T47D (cell line): Measurements from ENCODE around the gene CRYBG1.

ENCODE experiments used
- DNase-seq, 2 experiments: peaks; one replicate each; pipeline versions ENCODE4 v3.0.0 to v3.0.0-alpha.2; 2011 to 2012; ENCODE audit warnings: low read depth in 1 of 2, low spot score in 1 of 2
- JUND ChIP-seq: IDR thresholded peaks from 2 replicates; pipeline ENCODE4 v1.6.1; 2012; ENCODE audit warnings: low read depth
- in situ Hi-C: cut with HindIII; loops from 2 replicates; pipeline ENCODE4 v1.10.0; 2016; ENCODE audit warnings: low sequenced_read_pairs, low pct_unique_long_range_greater_than_20kb

Gene CRYBG1

DNA sequence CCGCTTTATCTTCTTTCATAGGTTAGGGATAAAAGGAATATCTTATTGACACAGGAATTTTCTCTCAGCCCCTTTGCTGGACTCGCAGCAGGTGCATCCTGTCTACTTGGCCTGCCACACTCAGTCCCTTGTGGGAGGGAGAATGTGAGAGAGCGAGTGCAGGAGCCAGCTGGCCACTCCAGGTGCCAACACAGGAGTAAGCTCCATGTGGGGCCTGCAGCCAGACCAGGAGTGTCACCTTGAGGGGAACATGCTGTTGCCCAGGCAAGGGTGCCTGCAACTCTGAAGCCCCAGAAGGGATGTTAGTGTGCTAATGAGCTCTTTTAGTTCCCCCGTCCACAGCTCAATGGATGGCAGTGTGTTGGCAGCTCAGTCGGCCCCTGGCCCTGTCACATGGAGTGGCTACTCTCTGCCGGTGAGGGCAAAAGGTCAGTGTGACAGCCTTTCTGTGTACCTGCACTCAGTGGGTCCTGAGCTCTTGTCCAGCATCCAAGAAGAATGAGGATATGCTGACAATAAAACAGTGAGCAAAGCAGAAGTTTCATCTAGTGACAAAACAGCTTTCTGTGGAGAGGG is 57.1 kb downstream of the CRYBG1 start:
- no peak for DNase-seq
- in situ Hi-C loops: no loop called here

GRCh38 chr6:106419900-106420613 is 59.5 kb downstream of the CRYBG1 start:
- no peak for TF ChIP-seq JUND
- no peak for DNase-seq
- in situ Hi-C loops: no loop called here

More for the DNA sequence above, 57.1 kb downstream of the CRYBG1 start:
- no peak for TF ChIP-seq JUND

DNA sequence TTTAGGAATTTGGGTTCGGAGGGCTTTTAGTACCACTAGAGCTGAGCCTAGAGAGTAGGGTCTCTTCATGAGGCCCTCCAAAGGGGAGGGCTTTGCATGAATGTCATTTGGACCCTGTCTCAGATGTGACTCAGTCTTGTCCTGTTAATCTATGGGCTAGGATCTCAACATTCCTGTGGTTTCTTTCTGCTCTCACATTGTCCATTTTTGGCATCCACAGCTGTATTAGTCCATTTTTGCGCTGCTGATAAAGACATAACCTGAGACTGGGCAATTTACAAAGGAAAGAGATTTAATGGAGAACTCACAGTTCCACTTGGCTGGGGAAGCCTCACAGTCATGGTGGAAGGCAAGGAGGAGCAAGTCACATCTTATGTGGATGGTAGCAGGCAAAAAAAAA is 61.0 kb downstream of the CRYBG1 start:
- TF ChIP-seq JUND: no peak
- DNase-seq: no peak
- in situ Hi-C loops: no loop called here

DNA sequence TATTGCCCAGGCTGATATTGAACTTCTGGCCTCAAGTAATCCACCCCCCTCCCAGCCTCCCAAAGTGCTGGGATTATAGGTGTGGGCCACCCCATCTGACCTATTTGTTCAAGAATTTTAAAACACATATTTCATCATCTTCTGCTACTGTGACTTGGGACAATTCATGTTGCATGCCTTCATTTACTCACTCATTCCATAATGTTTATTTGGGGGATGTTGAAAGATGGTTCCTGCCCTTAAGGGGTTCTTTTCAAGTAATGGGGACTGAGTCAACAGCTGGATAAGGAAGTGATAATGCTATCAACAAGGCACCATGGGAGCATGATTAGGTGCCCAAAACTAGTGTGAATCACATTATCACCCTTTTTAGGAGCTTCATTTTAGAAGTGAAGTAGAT is 62.0 kb downstream of the CRYBG1 start:
- no peak for TF ChIP-seq JUND
- no peak for DNase-seq
- in situ Hi-C loops: no loop called here

DNA sequence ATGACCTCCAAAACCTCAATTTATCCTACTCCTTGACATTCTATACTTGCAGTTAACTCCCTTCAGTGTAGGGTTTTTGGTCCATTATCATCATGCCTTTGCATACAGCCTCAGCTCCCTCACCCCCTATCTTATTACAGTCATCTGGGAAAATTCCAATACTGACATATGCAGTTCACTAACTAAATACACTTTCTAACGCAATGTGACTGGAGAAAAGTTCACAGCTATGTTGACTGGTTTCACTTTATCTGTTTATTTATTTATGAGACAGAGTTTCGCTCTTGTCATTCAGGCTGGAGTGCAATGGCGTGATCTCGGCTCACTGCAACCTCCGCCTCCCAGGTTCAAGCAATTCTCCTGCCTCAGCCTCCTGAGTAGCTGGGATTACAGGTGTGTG is 64.9 kb downstream of the CRYBG1 start:
- in situ Hi-C loops: no loop called here
- no peak for DNase-seq
- TF ChIP-seq JUND: no peak

DNA sequence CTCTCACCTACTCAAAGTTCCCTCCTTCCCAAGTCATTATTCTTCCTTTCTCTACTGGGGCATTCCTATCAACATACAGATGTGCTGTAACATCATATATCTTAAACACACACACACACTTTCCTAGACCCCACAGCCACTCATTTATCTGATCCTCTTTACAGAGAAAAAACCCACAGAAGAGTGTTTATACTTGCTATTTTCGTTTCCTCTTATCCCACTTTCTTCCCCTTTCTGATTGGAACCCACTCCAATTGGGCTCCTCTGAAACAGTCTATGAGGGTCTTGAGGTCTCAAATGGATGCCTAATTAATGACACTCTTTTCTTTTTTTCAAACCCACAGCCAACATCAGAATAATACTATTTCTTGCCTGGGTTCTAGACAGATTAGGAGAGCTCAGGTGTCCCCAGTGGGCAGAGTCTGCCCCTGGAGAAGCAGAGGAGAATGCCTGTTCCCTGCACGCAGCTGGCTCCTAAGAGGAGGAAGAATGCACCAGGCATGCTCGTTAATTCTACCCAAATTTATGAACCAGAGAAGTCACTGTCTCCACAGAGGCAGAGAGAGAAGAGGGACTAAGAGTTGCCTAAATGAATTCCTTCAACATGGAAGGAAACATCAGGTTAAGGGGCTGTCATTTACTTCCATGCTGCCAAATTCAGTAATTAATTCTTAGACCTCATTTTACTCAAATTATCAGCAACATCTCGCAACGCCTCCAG is 65.9 kb downstream of the CRYBG1 start:
- TF ChIP-seq JUND: no peak
- in situ Hi-C loops: no loop called here
- DNase-seq: no peak

DNA sequence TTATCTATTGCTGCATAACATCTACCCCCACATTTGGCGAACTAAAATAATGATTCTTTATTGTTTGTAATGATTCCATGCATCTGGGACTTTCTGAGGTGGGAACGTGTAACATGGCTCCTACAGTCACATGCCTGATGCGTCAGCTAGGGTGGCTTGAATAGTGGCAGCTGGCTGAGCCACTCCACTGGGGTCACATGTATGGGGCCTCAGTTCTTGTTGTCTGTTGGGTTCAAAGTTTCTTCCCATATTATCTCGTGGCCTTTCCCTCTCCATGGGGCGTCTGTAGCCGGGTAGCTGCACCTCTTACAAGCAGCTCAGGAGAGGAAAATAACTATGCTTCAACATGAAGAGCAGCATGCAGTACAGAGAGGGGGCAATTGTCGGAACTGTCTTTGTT is 69.9 kb downstream of the CRYBG1 start:
- no peak for TF ChIP-seq JUND
- no peak for DNase-seq
- in situ Hi-C loops: no loop called here

DNA sequence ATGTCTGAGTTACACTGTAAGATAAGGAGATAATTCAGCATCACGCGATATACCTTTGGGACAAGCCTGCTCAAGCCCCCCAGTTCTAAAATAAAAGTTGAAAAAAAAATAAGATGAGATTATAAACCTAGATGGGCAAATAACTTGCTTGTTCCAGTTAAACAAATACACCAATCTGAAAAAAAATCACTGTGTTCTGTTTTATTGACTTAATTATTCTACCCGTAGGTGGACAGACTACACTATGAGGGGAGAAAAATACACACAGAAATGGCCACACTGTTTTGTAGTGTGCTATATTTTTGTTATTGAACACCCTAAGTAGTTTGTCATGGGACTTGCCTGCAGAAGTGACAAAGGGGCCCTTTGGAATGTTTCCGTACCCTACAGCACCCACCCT is 70.9 kb downstream of the CRYBG1 start:
- TF ChIP-seq JUND: no peak
- no peak for DNase-seq
- in situ Hi-C loops: no loop called here

DNA sequence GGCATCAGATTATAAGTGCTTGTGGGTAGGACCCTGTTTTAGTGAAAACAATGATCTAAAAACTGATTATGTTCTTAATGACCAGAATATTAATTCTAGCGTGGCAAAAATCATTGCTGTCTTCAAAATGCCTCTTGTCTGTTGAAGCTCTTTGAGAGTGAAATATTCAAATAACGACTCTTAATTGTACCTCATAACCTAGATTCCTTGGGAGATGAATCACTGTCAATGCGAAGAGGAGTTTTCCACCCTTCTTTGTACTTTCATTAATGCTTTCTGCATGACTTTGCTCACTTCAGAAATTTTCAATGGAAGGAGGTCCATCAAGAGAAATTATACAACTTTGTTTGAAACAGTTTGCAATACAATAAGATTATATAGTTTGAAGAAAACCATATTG is 71.5 kb downstream of the CRYBG1 start:
- no peak for TF ChIP-seq JUND
- in situ Hi-C loops: no loop called here
- DNase-seq: no peak

GRCh38 chr6:106434530-106434929 is 74.0 kb downstream of the CRYBG1 start:
- in situ Hi-C loops: no loop called here
- no peak for TF ChIP-seq JUND
- no peak for DNase-seq

- no peak for TF ChIP-seq JUND
- DNase-seq: no peak
- in situ Hi-C loops: no loop called here
Observed at GRCh38 chr6:106439459-106439858, 78.9 kb downstream of the CRYBG1 start.

- in situ Hi-C loops: no loop called here
- no peak for TF ChIP-seq JUND
- DNase-seq: no peak
Observed at GRCh38 chr6:106440546-106440945, 80.0 kb downstream of the CRYBG1 start.

DNA sequence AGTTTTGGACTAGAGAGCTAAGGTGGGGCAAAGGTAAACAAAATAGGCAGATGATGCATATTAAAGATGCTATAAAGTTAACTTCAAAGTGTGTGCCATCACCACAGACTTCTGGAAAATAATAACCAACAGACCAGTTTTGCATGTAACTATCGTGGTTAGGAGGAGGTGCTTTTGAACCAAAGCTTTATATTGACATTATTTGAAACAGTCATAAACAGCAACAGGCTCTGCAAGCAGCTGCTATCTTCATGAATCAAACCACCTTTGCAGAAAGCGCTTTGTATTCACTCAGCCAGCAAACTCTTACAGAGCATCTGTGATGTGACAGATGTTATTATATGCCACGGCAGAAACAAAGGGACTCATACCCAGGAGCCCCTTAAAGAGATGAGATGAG is 81.9 kb downstream of the CRYBG1 start:
- in situ Hi-C loops: no loop called here

More for the DNA sequence above, 81.9 kb downstream of the CRYBG1 start:
- DNase-seq: no peak
- TF ChIP-seq JUND: no peak
